ENCODE measurements around the gene SLC35G4.
A peak's percentile ranks its signal among the peaks of the same experiment; 100 is the strongest.

The SLC35G4 gene

DNA sequence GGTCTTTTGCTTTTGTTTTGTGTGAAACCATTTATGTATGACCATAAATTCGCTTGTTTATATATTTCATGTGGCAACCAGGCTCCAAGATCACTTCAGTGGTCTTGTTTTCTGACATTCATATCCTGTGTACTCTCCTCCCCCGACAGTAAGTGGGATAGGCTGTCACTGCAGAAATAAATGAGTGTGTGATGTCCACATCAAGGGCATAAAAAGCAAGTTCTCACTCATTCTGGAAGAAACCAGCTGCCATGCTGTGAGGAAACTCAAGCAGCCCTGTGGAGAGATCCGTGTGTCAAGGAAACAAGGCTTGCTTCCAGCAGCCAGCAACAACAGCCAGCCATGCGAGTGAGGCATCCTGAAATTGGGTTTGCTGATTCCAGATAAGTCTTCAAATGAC, 40.4 kb downstream of the SLC35G4 start:
- DNase-seq (ENCODE audit: low read depth) = no peak
- TF ChIP-seq, protein P1, sequence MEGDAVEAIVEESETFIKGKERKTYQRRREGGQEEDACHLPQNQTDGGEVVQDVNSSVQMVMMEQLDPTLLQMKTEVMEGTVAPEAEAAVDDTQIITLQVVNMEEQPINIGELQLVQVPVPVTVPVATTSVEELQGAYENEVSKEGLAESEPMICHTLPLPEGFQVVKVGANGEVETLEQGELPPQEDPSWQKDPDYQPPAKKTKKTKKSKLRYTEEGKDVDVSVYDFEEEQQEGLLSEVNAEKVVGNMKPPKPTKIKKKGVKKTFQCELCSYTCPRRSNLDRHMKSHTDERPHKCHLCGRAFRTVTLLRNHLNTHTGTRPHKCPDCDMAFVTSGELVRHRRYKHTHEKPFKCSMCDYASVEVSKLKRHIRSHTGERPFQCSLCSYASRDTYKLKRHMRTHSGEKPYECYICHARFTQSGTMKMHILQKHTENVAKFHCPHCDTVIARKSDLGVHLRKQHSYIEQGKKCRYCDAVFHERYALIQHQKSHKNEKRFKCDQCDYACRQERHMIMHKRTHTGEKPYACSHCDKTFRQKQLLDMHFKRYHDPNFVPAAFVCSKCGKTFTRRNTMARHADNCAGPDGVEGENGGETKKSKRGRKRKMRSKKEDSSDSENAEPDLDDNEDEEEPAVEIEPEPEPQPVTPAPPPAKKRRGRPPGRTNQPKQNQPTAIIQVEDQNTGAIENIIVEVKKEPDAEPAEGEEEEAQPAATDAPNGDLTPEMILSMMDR (conservative IDR thresholded peaks at IDR 0.05; ENCODE audit: low read length) = no peak
- H3K4me3 ChIP-seq (ENCODE audit: low read length) = no peak overlapping the region

DNA sequence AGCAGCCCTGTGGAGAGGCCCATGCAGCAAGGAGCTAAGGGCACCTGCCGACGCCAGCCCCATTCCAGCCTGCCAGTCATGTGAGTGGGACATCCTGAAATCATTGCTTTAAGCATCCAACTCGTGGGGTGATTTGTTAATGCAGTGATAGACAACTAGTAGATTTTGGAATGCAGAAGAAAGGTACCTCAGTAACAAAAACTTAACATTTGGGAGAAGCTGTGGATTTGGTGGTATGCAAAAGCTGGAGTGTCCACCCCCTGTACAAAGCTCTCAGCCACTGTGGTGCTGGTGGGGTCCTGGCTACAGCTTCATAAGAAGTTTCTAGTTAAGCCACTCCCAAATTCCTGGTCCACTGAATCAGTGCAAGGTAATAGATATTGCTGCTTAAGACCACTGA, 42.5 kb downstream of the SLC35G4 start:
- TF ChIP-seq, protein P1 (conservative IDR thresholded peaks at IDR 0.05; ENCODE audit: low read length) = no peak

DNA sequence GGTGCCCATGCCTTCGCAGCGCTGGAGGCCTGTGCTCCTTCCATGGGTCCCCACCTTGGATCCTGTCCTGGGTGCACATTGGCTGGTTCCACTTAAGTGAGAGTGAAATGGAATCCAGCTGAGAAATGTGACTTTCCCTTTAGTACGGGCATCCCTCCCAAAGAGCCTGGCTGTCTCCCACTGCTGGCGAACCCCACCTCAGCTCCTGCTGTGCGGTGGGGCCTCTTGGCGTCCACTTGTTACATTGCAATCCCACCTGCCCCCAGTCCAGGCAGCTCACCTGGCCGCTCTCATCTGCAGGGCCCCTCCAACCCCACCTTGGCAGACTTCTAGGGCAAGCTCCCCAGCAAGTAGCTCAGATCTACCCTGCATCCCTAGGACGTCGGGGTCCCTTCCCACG, 44.1 kb downstream of the SLC35G4 start:
- TF ChIP-seq, protein P1 (conservative IDR thresholded peaks at IDR 0.05; ENCODE audit: low read length) = no peak
- H3K4me3 ChIP-seq (ENCODE audit: low read length) = no peak overlapping the region
- DNase-seq (ENCODE audit: low read depth) = no peak

More for the DNA sequence above, 42.5 kb downstream of the SLC35G4 start:
- no peak for DNase-seq (ENCODE audit: low read depth)
- no peak overlapping the region for H3K4me3 ChIP-seq (ENCODE audit: low read length)

DNA sequence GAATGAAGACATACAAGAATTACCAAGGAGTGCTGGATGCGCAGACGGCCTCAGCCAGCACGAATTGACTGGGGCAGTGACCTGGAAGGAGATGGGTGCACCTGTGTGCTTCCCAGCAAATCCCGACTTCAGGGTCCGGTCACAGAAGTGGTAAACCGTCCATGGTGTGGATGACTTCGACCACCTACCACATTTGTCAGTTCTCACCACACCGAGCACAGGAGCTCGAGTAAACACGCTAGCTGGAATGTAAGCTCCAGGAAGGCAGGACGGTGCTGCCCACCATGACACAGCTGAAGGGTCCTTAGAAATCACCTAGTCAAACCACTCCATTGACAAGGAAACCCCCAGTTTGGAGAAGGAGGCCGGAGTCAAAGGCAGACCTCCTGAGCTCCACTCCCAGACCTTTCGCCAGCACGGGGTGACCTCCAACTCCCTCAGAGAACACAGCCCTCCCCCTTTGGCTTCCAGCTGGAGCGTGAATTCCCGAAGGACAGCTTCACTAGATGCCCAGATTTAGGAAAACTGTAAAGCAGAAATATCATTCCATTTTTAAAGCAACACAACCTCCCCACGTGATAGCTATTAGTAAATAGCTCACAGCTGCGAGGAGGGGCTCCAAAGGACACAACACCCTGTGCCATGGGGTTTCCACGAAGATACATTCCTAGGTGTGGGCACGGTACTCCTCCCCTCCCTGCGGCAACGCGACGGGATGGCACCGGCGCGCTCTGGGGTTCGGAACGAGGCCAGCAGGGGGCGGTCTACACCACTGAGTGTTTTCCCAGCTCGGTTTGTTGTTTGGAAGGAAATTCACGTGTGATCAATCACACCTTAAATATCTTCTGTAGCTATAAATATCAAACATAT, 45.6 kb downstream of the SLC35G4 start:
- TF ChIP-seq, protein P1 (conservative IDR thresholded peaks at IDR 0.05; ENCODE audit: low read length) = peak; percentile 66
- H3K4me3 ChIP-seq (ENCODE audit: low read length) = no peak overlapping the region
- DNase-seq (ENCODE audit: low read depth) = peak; percentile 17

DNA sequence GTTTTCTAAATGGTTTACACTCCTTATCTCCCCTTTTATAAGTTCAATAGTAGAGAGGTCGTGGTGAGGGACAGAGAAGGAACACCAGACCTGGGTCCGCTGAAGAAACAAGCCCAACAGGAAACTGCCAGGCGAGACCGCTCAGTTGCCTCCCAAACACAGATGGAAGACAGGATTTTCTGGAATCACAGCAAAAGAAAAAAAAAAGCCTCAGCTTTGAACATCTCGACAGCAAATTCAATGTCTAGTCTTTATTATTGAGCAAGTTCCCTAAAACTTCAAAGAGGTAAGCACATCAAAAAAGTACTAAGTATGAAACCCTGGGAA, 46.2 kb downstream of the SLC35G4 start:
- no peak overlapping the region for H3K4me3 ChIP-seq (ENCODE audit: low read length)
- DNase-seq (ENCODE audit: low read depth) = no peak
- TF ChIP-seq, protein P1 (conservative IDR thresholded peaks at IDR 0.05; ENCODE audit: low read length) = no peak

DNA sequence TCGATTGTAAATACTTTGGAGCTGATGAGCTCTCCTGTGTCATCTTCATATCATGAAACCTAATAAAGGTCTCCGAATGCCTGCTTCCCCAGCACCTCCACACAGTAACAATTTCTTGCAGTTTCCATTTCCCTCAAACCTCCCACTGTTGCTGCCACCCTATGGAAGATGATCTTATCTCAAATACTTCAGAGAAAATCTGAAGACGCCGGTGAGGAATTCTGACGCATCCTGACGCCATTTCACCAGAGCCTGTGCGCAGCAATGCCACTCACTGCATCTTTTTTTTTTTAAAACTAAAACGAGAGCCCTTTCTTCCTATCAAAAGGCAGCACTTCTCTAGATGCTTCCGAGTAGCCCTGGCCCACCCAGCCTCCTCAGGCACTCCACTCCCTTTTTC, 47.8 kb downstream of the SLC35G4 start:
- DNase-seq (ENCODE audit: low read depth) = no peak
- TF ChIP-seq, protein P1 (conservative IDR thresholded peaks at IDR 0.05; ENCODE audit: low read length) = no peak
- no peak overlapping the region for H3K4me3 ChIP-seq (ENCODE audit: low read length)

DNA sequence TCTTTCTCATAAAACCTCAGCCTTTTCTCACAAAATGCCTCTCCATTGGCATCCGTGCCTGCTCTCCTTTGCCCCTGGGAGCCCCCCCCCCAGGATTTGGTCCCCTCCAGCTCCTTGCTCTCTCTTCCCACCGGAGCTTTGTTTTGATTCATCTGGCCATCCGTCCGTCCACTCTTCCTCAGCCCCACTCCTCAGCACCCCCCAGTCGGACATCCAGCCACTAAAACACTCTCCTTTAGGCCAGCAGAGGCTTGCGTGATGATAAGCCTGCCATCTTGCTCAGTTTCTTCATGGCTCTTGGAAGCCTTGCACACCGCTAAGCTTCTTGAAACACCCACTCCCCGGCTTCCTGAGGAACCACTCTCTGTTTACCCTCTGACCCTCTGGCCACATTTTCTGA, 48.2 kb downstream of the SLC35G4 start:
- H3K4me3 ChIP-seq (ENCODE audit: low read length) = no peak overlapping the region
- TF ChIP-seq, protein P1 (conservative IDR thresholded peaks at IDR 0.05; ENCODE audit: low read length) = no peak
- no peak for DNase-seq (ENCODE audit: low read depth)
